ENCODE data around the gene LYZL6.

LYZL6 gene

GRCh38 chr17:35943537-35943936 lies at the start of gene LYZL6:
Gene LYZL6 (minus strand): TSS chr17:35943713. CDS start chr17:35939356, 4,357 bp downstream.
- DNase-seq: no peak

GRCh38 chr17:35991075-35991474 lies 47.6 kb upstream of the LYZL6 start:
- no peak for DNase-seq

- DNase-seq: no peak
These were observed 44.7 kb upstream of the LYZL6 start for GRCh38 chr17:35988164-35988563.

GRCh38 chr17:35986643-35987042 lies 43.1 kb upstream of the LYZL6 start, which contains the start of gene CCL14:
Gene CCL14 (minus strand): TSS chr17:35986729. CDS start chr17:35986649, 80 bp downstream.
- no peak for DNase-seq

GRCh38 chr17:35984140-35984539 lies 40.6 kb upstream of the LYZL6 start:
- no peak for DNase-seq

GRCh38 chr17:35982409-35983191 lies 39.1 kb upstream of the LYZL6 start:
- DNase-seq: no peak

GRCh38 chr17:35981908-35982330 lies 38.4 kb upstream of the LYZL6 start:
- no peak for DNase-seq

- DNase-seq: no peak
These were observed 37.7 kb upstream of the LYZL6 start, which contains the start of gene CCL16 for GRCh38 chr17:35981246-35981645. Gene CCL16 (minus strand): TSS chr17:35981497. CDS start chr17:35981420, 77 bp downstream.

GRCh38 chr17:35978346-35978745 lies 34.8 kb upstream of the LYZL6 start:
- no peak for DNase-seq

GRCh38 chr17:35977509-35977908 lies 34.0 kb upstream of the LYZL6 start:
- no peak for DNase-seq

GRCh38 chr17:35973333-35974260 lies 30.1 kb upstream of the LYZL6 start:
- no peak for DNase-seq

- no peak for DNase-seq
These were observed 29.4 kb upstream of the LYZL6 start for GRCh38 chr17:35972945-35973332.

- DNase-seq: no peak
These were observed 29.0 kb upstream of the LYZL6 start for GRCh38 chr17:35972535-35972934.

- no peak for DNase-seq
These were observed 28.6 kb upstream of the LYZL6 start for GRCh38 chr17:35972066-35972465.

- DNase-seq: peak; percentile 64
These were observed 26.3 kb upstream of the LYZL6 start for GRCh38 chr17:35969558-35970380.

GRCh38 chr17:35968520-35969054 lies 25.1 kb upstream of the LYZL6 start:
- DNase-seq: no peak

- no peak for DNase-seq
These were observed 21.8 kb upstream of the LYZL6 start for GRCh38 chr17:35965272-35965671.

GRCh38 chr17:35963663-35964062 lies 20.1 kb upstream of the LYZL6 start:
- DNase-seq: no peak

GRCh38 chr17:35953720-35954119 lies 10.2 kb upstream of the LYZL6 start:
- no peak for DNase-seq

GRCh38 chr17:35949401-35949800 lies 5.9 kb upstream of the LYZL6 start:
- DNase-seq: no peak

GRCh38 chr17:35948092-35948491 lies 4.6 kb upstream of the LYZL6 start:
- no peak for DNase-seq

GRCh38 chr17:35947156-35947585 lies 3.7 kb upstream of the LYZL6 start:
- peak; percentile 31 for DNase-seq

Data from activated CD4-positive, alpha-beta T cell treated with anti-CD3 and anti-CD28 coated beads, Interleukin-2, amount 50 U/mL, for 1 hour (primary cell).